ENCODE results near the gene ADNP2.

- TF ChIP-seq EZH2phosphoT487 (IDR thresholded peaks at IDR 0.05; ENCODE audit: unreplicated experiment) (no peak), CTCF (conservative IDR thresholded peaks at IDR 0.05; ENCODE audit: low read depth in 2 of 2) (no peak)
Observed at GRCh38 chr18:80126797-80127196, 17.7 kb downstream of the ADNP2 start.

All from GM23338 (cell line).